AML-193 (cell line): Measurements from ENCODE around the gene ZNF609.
A peak's percentile ranks its signal among the peaks of the same experiment; 100 is the strongest.

ENCODE experiments used
- DNase-seq, 2 experiments: peaks; one replicate each; lab custom pipeline; 2025; lab: John Stamatoyannopoulos, UW

Gene ZNF609

GRCh38 chr15:64544450-64544849 lies 84.1 kb downstream of the ZNF609 start:
- DNase-seq = no peak

GRCh38 chr15:64547275-64547674 lies 86.9 kb downstream of the ZNF609 start:
- no peak for DNase-seq

GRCh38 chr15:64548235-64548634 lies 87.9 kb downstream of the ZNF609 start:
- no peak for DNase-seq

- DNase-seq = no peak
These were observed 89.5 kb downstream of the ZNF609 start for GRCh38 chr15:64549860-64550259.

GRCh38 chr15:64552281-64552948 lies 92.0 kb downstream of the ZNF609 start:
- no peak for DNase-seq

- no peak for DNase-seq
These were observed 98.2 kb downstream of the ZNF609 start for GRCh38 chr15:64558460-64559179.

GRCh38 chr15:64559243-64559642 lies 98.9 kb downstream of the ZNF609 start:
- no peak for DNase-seq

GRCh38 chr15:64560501-64560900 lies 100.1 kb downstream of the ZNF609 start:
- DNase-seq = no peak

- no peak for DNase-seq
These were observed 100.6 kb downstream of the ZNF609 start for GRCh38 chr15:64560998-64561397.

- no peak for DNase-seq
These were observed 101.7 kb downstream of the ZNF609 start for GRCh38 chr15:64562003-64562640.

GRCh38 chr15:64566102-64566501 lies 105.7 kb downstream of the ZNF609 start:
- DNase-seq = no peak

GRCh38 chr15:64566629-64567427 lies 106.5 kb downstream of the ZNF609 start:
- no peak for DNase-seq

GRCh38 chr15:64568765-64569164 lies 108.4 kb downstream of the ZNF609 start:
- DNase-seq = no peak

- DNase-seq = peak; percentile 43 to 57
These were observed 111.5 kb downstream of the ZNF609 start for GRCh38 chr15:64571857-64572291.

- no peak for DNase-seq
These were observed 112.5 kb downstream of the ZNF609 start for GRCh38 chr15:64572856-64573255.

- no peak for DNase-seq
These were observed 114.1 kb downstream of the ZNF609 start for GRCh38 chr15:64574301-64575017.

- no peak for DNase-seq
These were observed 120.5 kb downstream of the ZNF609 start for GRCh38 chr15:64580696-64581407.

GRCh38 chr15:64581408-64581761 lies 121.0 kb downstream of the ZNF609 start:
- DNase-seq = no peak

GRCh38 chr15:64582202-64582601 lies 121.8 kb downstream of the ZNF609 start:
- no peak for DNase-seq

GRCh38 chr15:64583519-64583918 lies 123.1 kb downstream of the ZNF609 start:
- DNase-seq = no peak

GRCh38 chr15:64583983-64584382 lies 123.6 kb downstream of the ZNF609 start:
- no peak for DNase-seq
